Measurements from ENCODE around the gene GJB4.

GJB4 gene

DNA sequence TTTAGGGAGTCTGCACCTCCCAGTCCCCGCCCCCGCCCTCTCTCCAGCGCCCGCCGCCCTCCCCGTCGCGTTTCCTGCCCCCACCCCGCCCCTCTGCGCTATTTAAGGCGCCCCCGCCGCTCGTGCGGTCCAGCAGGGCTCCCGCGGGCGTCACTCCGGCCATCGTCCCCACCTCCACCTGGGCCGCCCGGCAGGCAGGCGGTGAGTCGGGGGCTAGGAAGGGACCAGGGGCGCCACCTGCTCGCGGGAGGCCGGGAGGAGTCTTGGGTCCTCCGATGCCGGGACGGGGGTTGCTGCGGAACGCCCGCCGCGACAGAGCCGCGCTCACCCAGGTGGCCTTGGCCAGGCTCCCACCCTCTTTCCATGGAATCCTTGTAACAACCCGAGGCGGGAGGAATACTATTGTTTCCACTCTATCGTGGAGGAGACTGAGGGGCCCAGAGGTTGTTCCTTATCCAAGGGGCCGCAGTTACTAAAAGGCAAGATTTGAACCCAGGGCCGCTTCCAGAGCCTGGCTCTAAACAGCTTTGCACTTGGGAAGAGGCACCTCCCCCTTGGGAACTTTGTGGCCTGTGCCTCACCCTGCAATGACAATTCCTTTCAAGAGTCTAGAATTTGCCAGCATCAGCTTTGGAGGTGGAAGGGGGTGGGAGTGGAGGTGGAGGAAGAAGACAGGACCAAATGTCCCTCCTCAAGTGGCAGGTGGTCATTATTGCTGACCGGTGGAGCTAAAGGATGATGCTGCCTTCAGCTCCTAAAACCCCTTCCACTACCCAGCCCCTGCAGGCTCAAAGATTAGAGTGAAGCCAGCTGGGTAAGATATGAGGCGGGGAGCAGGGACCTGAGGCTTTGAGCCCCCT, 33.6 kb downstream of the GJB4 start, which contains the start of gene GJA4:
GJA4 (plus strand) TSS at position 132 of the 860 bp plus-strand sequence. CDS start 1,215 bp downstream, outside the sequence.
- no peak within 1 kb of the TSS for H3K4me3 ChIP-seq (ENCODE audit: low read depth, low read length)
- TF ChIP-seq, protein P1, sequence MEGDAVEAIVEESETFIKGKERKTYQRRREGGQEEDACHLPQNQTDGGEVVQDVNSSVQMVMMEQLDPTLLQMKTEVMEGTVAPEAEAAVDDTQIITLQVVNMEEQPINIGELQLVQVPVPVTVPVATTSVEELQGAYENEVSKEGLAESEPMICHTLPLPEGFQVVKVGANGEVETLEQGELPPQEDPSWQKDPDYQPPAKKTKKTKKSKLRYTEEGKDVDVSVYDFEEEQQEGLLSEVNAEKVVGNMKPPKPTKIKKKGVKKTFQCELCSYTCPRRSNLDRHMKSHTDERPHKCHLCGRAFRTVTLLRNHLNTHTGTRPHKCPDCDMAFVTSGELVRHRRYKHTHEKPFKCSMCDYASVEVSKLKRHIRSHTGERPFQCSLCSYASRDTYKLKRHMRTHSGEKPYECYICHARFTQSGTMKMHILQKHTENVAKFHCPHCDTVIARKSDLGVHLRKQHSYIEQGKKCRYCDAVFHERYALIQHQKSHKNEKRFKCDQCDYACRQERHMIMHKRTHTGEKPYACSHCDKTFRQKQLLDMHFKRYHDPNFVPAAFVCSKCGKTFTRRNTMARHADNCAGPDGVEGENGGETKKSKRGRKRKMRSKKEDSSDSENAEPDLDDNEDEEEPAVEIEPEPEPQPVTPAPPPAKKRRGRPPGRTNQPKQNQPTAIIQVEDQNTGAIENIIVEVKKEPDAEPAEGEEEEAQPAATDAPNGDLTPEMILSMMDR (IDR thresholded peaks at IDR 0.05; ENCODE audit: low read depth, low read length), result no peak

DNA sequence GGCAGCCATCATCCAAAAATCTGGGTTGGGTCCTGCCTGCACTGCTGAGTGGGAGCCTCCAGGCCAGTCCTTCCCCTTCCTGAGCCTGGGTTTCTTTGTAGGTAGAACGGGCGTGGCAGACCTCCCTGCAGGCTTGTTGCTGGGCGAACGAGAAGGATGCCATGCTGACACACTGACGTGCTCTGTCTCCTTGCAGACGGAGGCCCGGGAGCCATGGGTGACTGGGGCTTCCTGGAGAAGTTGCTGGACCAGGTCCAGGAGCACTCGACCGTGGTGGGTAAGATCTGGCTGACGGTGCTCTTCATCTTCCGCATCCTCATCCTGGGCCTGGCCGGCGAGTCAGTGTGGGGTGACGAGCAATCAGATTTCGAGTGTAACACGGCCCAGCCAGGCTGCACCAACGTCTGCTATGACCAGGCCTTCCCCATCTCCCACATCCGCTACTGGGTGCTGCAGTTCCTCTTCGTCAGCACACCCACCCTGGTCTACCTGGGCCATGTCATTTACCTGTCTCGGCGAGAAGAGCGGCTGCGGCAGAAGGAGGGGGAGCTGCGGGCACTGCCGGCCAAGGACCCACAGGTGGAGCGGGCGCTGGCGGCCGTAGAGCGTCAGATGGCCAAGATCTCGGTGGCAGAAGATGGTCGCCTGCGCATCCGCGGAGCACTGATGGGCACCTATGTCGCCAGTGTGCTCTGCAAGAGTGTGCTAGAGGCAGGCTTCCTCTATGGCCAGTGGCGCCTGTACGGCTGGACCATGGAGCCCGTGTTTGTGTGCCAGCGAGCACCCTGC, 34.7 kb downstream of the GJB4 start:
- no peak overlapping the region for H3K4me3 ChIP-seq (ENCODE audit: low read depth, low read length)
- TF ChIP-seq, protein P1 (IDR thresholded peaks at IDR 0.05; ENCODE audit: low read depth, low read length), result no peak

DNA sequence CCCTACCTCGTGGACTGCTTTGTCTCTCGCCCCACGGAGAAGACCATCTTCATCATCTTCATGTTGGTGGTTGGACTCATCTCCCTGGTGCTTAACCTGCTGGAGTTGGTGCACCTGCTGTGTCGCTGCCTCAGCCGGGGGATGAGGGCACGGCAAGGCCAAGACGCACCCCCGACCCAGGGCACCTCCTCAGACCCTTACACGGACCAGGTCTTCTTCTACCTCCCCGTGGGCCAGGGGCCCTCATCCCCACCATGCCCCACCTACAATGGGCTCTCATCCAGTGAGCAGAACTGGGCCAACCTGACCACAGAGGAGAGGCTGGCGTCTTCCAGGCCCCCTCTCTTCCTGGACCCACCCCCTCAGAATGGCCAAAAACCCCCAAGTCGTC, 35.2 kb downstream of the GJB4 start:
- TF ChIP-seq, protein P1 (IDR thresholded peaks at IDR 0.05; ENCODE audit: low read depth, low read length), result no peak
- no peak overlapping the region for H3K4me3 ChIP-seq (ENCODE audit: low read depth, low read length)

DNA sequence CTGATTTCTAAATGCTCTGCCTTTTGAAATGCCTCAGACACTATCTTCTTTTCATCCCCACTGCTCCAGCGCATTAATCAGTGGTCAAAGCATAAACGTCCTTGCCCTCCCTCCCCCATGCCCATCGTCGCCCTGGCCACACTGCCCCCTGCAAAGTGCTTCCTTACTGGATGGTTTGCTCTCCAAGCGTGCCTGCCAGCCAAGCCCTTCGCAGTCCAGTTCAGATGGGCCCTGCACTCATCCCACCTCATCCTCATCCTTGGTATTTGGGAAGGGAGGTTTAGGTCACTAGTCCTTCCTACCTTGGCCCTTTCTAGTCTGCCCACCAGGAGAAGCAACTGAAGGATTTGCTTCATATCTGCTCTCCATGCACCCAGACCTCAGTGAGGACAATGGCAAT, 36.4 kb downstream of the GJB4 start:
- TF ChIP-seq, protein P1 (IDR thresholded peaks at IDR 0.05; ENCODE audit: low read depth, low read length), result no peak
- no peak overlapping the region for H3K4me3 ChIP-seq (ENCODE audit: low read depth, low read length)

DNA sequence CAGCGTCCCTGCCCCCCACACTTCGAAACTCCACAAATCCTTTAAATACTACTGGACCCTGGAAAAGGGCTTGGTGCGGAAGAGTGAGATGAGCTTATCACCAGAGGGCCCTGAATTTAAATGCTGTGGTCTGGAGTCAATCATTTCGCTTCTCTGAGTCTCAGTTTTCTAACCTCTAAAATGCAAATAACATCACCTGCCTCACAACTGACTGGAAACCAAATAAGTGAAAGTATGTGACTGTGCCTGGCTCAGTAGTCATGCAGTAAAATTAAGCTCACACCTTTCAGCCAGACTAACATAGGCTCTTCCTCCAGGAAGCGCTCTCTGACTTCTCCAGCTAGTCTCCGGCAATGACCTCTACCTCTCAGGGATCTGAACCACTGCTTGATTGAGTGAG, 37.5 kb downstream of the GJB4 start:
- TF ChIP-seq, protein P1 (IDR thresholded peaks at IDR 0.05; ENCODE audit: low read depth, low read length), result no peak

DNA sequence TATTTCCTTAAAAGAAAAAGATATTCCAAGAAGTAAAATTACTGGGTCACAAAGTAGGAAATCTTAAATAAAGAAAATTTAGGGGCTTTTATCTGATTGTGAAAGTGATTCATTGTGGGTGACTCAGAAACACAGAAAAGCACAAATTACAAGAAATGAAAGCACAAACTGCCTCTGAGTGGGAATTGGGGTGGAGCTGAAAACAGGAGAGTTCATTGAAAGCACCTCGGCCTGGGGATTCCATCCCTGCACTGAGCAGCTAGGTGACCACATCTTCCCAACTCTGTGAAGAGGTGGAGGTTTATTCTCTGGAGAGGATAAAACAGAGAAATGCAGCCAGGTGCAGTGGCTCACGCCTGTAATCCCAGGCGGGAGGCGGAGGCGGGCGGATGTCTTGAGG, 40.7 kb downstream of the GJB4 start:
- H3K4me3 ChIP-seq (ENCODE audit: low read depth, low read length), result no peak overlapping the region
- TF ChIP-seq, protein P1 (IDR thresholded peaks at IDR 0.05; ENCODE audit: low read depth, low read length), result no peak

More for the DNA sequence above, 37.5 kb downstream of the GJB4 start:
- H3K4me3 ChIP-seq (ENCODE audit: low read depth, low read length), result no peak overlapping the region

DNA sequence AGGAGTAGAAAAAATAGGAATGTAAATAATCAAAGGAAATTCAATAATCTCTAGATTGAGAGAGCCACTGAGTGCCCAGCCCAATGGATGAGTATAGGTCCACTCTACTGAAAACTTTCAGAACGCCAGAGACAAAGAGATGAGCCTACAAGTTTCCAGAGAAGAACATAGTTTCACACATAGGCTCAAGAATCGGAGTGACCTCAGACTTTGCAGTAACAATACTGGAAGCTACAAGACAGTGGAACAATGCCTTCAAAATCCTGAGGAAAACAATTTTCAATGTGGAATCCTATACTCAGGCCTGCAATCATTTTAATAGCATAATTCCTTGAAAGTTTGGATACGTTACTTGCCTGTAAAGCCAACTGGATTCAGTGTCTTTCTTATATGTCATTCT, 44.2 kb downstream of the GJB4 start:
- TF ChIP-seq, protein P1 (IDR thresholded peaks at IDR 0.05; ENCODE audit: low read depth, low read length), result no peak
- no peak overlapping the region for H3K4me3 ChIP-seq (ENCODE audit: low read depth, low read length)

Data from WI38 (cell line).